A673 (cell line): ENCODE measurements around the gene RALGAPA2. TPM values are rescaled to one million over a fixed set of nuclear protein-coding genes. Genes with fewer than 3 reads are reported as not detected.

Experiments
- BruUV-seq: library from RNA; stranded (reverse); fragments of 400-500 nt; replicated peaks from 2 replicates; lab custom pipeline; 2021; lab: Mats Ljungman, UMichigan
- CTCF ChIA-PET: fragments of 300-600 bp; sonication (Branson Sonifier 250); formaldehyde crosslinking; loops from one replicate; lab custom pipeline; 2022; ENCODE audit warnings: antibody characterized with exemption; lab: Charles Lee
- POLR2A ChIA-PET: fragments of 300-600 bp; sonication (Branson Sonifier 250); formaldehyde crosslinking; loops from one replicate; lab custom pipeline; 2022; ENCODE audit warnings: antibody characterized with exemption; ENCODE audit not compliant: low non-redundant PET; lab: Charles Lee
- DNase-seq: peaks from one replicate; pipeline ENCODE4 v3.0.0-alpha.2; 2015; ENCODE audit warnings: low spot score
- H3K27ac ChIP-seq: fragments of 200-600 bp; sonication (generic); 2 replicates; pipeline ENCODE4 v1.5.1; 2016; ENCODE audit warnings: mixed run types, low read depth, mild to moderate bottlenecking, mixed read lengths, antibody characterized with exemption, low read length; ENCODE audit not compliant: poor library complexity, severe bottlenecking
- H3K27me3 ChIP-seq: fragments of 200-600 bp; sonication (generic); replicated peaks from 2 replicates; pipeline ENCODE4 v1.6.1; 2017; ENCODE audit warnings: mixed run types, low read depth, mild to moderate bottlenecking, mixed read lengths, antibody characterized with exemption, low read length; ENCODE audit not compliant: insufficient read depth, poor library complexity
- H3K36me3 ChIP-seq: fragments of 200-600 bp; sonication (generic); 2 replicates; pipeline ENCODE4 v1.6.1; 2016; ENCODE audit warnings: mixed run types, mild to moderate bottlenecking, mixed read lengths, antibody characterized with exemption, low read length; ENCODE audit not compliant: insufficient read depth, poor library complexity, severe bottlenecking
- H3K4me1 ChIP-seq: fragments of 200-600 bp; sonication (generic); 2 replicates; pipeline ENCODE4 v1.6.1; 2017; ENCODE audit warnings: mixed run types, mild to moderate bottlenecking, mixed read lengths, antibody characterized with exemption, low read length; ENCODE audit not compliant: insufficient read depth, poor library complexity, severe bottlenecking
- H3K4me3 ChIP-seq: fragments of 200-600 bp; sonication (generic); 2 replicates; pipeline ENCODE4 v1.5.1; 2016; ENCODE audit warnings: low read depth, mixed run types, mild to moderate bottlenecking, mixed read lengths, low read length; ENCODE audit not compliant: poor library complexity, severe bottlenecking
- H3K9me3 ChIP-seq: fragments of 200-600 bp; sonication (generic); 2 replicates; pipeline ENCODE4 v1.6.1; 2016; ENCODE audit warnings: mixed run types, low read depth, mild to moderate bottlenecking, mixed read lengths, antibody characterized with exemption, low read length; ENCODE audit not compliant: poor library complexity, severe bottlenecking
- EZH2 ChIP-seq: fragments of 200-600 bp; sonication (generic); IDR thresholded peaks from 2 replicates; pipeline ENCODE4 v1.6.1; 2017; ENCODE audit warnings: borderline replicate concordance, low read depth, mild to moderate bottlenecking, mixed read lengths, antibody characterized with exemption, low read length; ENCODE audit not compliant: poor library complexity, severe bottlenecking
- intact Hi-C: fragments of 100-400 bp; cut with micrococcal nuclease; formaldehyde crosslinking; loops from one replicate; pipeline ENCODE4 v1.10.0; 2022; ENCODE audit not compliant: unreplicated experiment
- total RNA-seq: library from RNA; stranded (reverse); gene quantifications from 2 replicates; pipeline ENCODE4 v1.2.3, GENCODE V29; 2021
- TF ChIP-seq, protein P1 (sequence below): fragments of 300-800, 200-600 bp; sonication (generic); conservative IDR thresholded peaks from 2 replicates; pipeline ENCODE4 v1.5.1; 2017; ENCODE audit warnings: low read depth, mild to moderate bottlenecking, antibody characterized with exemption, low read length, moderate library complexity, mixed read lengths

The RALGAPA2 gene
- total RNA-seq, 1 experiment from 2014 or later = 32.4 TPM

DNA sequence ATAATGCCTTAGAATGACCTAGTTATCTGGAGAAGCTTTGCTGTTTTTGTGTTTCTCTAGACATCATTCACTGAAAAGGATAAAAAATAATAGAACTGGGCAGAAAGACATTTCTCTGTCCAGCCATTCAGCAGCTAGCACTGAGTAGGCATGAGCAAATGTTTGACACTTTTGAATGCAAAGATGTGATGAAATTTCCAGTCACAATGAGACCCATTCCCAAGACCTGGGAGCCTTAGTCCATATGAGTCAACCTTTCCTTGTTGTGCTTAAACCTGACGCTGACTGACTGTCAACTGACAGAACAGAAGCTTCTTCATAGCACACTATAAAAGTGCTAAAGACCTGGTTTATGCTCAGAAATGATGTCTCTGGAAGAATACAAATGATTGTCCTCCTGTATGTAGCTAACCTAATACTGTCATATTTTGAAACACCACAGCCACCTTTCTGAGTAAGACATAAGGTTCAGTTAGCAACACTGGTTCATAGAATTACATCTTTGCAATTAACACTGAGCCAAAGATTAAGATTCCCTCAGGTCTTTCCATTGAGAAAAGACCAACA lies 17.1 kb downstream of the RALGAPA2 start:
- H3K4me3 ChIP-seq = no peak overlapping the region

DNA sequence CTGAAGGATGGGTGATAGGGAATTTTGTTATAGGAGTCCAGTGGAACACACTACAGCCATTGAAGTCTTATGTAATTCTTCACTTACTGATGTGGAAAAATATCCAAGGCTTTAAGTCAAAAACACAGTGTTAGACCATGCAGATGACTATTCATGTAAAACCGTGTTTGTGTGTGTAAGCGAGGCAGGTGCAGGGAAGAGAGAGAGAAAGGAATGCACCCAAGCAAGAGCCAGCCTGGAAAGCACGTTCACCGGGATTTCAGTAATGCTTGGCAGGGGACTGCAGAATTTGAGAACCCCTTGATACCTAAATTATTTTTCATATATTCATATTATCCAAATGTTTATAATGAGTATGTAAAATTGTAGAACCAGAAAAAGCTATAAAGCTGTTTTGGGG lies 17.9 kb downstream of the RALGAPA2 start:
- BruUV-seq = no TSS peak
- CTCF ChIA-PET = no interaction called here
- POLR2A ChIA-PET = no interaction called here
- no peak for TF ChIP-seq EZH2
- TF ChIP-seq, protein P1, sequence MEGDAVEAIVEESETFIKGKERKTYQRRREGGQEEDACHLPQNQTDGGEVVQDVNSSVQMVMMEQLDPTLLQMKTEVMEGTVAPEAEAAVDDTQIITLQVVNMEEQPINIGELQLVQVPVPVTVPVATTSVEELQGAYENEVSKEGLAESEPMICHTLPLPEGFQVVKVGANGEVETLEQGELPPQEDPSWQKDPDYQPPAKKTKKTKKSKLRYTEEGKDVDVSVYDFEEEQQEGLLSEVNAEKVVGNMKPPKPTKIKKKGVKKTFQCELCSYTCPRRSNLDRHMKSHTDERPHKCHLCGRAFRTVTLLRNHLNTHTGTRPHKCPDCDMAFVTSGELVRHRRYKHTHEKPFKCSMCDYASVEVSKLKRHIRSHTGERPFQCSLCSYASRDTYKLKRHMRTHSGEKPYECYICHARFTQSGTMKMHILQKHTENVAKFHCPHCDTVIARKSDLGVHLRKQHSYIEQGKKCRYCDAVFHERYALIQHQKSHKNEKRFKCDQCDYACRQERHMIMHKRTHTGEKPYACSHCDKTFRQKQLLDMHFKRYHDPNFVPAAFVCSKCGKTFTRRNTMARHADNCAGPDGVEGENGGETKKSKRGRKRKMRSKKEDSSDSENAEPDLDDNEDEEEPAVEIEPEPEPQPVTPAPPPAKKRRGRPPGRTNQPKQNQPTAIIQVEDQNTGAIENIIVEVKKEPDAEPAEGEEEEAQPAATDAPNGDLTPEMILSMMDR = no peak
- intact Hi-C loops = no loop called here
- Histone ChIP-seq H3K27ac (no peak overlapping the region), H3K9me3 (no peaks in the 10 kb centered on the region), H3K27me3 (no peaks in the 10 kb centered on the region), H3K4me3 (no peak overlapping the region), H3K36me3 (no peaks in the 10 kb centered on the region), H3K4me1 (peaks cover 3% of the 10 kb centered on the region)
- no peak for DNase-seq

More for the DNA sequence above, 17.1 kb downstream of the RALGAPA2 start:
- intact Hi-C loops = no loop called here
- H3K36me3 ChIP-seq = no peaks in the 10 kb centered on the region
- no peaks in the 10 kb centered on the region for H3K27me3 ChIP-seq
- no peak overlapping the region for H3K27ac ChIP-seq
- no TSS peak for BruUV-seq
- POLR2A ChIA-PET = no interaction called here
- no peaks in the 10 kb centered on the region for H3K4me1 ChIP-seq
- no peaks in the 10 kb centered on the region for H3K9me3 ChIP-seq
- no peak for DNase-seq
- TF ChIP-seq EZH2 = no peak
- TF ChIP-seq, protein P1 = no peak
- CTCF ChIA-PET = no interaction called here

DNA sequence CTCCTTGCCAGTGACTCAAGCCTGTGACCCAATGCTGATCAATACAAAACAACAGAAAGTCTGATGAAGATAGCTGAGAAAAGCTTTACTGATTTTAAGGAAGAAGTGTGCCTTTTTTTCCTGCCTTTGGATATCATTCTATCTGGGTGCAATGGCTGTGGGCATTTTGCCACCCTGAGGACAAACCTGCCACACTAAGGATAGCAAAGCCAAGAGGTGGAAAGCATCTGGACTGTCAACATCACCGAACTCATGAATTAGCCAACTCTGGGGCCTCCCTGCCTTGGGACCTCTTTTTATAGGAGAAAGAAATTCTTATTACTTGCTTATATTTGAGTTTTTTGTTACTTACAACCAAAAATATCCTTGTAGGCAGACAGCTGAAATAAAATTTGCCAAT lies 19.9 kb downstream of the RALGAPA2 start:
- POLR2A ChIA-PET = no interaction called here
- CTCF ChIA-PET = no interaction called here
- Histone ChIP-seq H3K4me3 (no peak overlapping the region), H3K27me3 (no peaks in the 10 kb centered on the region), H3K9me3 (no peaks in the 10 kb centered on the region), H3K27ac (no peak overlapping the region), H3K36me3 (no peaks in the 10 kb centered on the region), H3K4me1 (peaks cover 5% of the 10 kb centered on the region)
- TF ChIP-seq, protein P1 = no peak
- TF ChIP-seq EZH2 = no peak
- intact Hi-C loops = no loop called here
- no peak for DNase-seq
- BruUV-seq = no TSS peak
